HG03108 (cell line): Measurements from ENCODE around the gene ESR1.
"Not testable (repeated sequence)": the region's sequence is repeated elsewhere in the genome, so short reads cannot be mapped to it uniquely, and the experiment has no call there.

Source experiments
- ATAC-seq: cut with Tn5 transposase; IDR thresholded peaks from one replicate; pipeline ENCODE4 v1.9.1; 2021; ENCODE audit warnings: moderate library complexity; ENCODE audit not compliant: unreplicated experiment

The ESR1 gene

GRCh38 chr6:152124429-152125074 is 317.1 kb downstream of the ESR1 start:
- no peak for ATAC-seq

DNA sequence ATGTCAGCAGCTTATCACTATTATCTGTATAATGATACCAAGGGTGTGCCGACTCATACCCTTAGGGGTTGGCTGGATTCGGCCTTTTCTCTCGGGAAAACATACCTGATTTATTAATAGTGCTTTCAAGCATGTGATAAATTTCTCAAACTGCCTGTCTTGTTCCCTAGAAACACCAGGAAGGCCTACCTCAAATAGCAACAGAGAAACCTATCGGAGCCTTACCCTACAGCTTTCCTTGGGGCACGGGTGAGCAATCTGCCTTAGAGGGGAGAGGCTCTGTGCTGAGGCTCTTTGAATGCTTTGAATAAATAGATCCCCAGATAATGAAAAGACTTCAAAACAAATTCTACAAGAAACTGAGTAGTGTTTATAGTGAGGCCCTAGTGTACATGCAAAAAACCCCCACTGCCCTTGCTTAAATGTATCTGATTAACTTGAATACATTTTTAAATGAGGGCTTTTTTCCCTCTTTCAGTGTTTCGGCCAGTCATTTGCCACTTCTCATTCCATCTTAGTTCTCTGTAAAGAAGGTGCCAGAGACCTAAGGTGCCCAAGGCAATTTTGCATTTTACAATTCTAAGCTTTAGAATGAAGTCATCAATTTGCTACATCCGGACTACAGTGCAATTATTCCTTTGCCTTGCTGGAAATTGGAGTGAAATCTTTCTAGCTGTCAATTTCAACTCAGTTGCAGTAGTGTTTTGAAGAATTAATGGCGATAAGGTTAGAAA is 320.1 kb downstream of the ESR1 start:
- ATAC-seq, result no peak

DNA sequence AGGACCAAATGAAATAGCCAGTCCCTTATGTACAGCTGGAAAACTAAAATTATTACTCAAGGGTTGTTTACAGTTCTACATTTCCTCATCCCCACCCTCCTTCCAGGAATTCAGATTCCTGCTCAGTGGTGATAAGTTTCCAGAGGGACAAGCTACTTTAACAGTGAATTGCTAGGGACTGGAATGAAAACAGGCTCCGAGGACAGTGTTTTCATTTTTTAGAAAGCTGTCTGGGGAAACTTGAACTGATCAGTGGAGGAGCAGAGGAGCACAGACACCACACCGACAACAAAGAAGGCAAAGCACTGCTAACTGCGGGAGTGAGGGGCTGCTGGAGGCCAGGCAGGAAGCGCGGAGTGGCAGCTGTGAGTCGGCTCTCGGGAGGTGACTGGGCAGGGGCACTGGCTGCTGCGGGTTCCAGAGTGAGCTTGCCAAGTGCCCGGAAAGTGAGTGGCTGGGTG is 322.2 kb downstream of the ESR1 start:
- ATAC-seq, result no peak

- ATAC-seq, result no peak
Measured at GRCh38 chr6:152130441-152130840, 323.0 kb downstream of the ESR1 start.

GRCh38 chr6:152135755-152136448 is 328.4 kb downstream of the ESR1 start:
- no peak for ATAC-seq

DNA sequence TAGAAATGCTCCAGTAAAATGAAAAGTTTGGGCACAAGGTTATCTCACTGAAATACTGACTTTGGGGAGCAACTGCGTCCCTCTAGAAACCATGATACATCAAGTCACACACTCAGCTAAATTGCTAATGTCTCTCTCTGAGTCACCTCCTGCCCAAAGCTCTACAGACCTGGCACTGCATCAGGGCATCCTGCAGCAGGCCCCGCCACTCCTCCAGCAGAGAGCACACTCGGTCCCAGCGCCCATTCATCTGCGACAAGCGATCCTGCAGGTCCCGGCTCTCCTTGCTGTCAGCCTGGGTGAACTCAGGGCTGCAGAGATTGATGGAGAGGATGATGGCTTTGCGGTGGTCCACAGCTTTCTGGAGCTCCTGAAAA is 329.0 kb downstream of the ESR1 start:
- ATAC-seq, result no peak

- ATAC-seq, result not testable (repeated sequence)
Measured at GRCh38 chr6:152138344-152138743, 330.9 kb downstream of the ESR1 start.

- ATAC-seq, result no peak
Measured at GRCh38 chr6:152142105-152142504, 334.6 kb downstream of the ESR1 start.

DNA sequence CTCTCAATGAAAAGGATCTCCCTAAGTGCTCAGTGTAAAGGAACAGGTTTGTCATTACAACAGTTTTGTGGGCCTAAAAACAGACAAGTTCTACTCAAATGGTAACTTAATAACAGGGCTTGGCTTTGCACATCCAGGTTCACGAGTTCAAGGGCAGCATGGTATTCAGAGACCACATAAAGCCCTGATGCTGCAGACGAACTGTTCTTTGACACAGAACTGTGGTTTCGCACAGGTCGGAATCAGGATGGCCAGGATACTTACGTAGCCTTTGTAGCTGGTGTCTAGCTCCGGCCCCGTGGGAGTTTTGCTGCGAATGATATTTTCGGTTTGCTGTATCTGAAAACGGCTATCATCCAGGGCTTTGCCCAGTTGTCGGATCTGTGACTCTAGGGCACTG is 335.9 kb downstream of the ESR1 start:
- ATAC-seq, result no peak

GRCh38 chr6:152146385-152146784 is 338.9 kb downstream of the ESR1 start:
- ATAC-seq, result no peak

DNA sequence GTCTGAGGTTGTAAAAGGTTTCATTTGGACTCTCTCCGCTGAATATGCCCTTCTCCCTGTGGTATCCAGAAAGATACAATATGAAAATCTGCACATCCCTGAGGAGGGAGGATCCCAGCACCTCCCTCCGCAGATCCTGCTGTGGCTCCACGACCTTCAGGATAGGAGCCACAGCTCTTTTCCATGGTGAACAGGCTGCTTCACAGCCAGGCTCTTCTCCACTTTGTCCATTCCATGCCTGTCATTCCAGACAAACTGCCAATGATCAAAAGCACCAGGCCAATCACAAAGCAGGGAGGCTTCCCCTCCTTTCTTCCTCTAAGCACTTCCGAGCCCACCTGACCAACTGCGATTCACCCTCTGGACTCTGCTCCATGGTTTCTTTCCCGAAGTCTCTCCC is 339.8 kb downstream of the ESR1 start:
- ATAC-seq, result no peak

DNA sequence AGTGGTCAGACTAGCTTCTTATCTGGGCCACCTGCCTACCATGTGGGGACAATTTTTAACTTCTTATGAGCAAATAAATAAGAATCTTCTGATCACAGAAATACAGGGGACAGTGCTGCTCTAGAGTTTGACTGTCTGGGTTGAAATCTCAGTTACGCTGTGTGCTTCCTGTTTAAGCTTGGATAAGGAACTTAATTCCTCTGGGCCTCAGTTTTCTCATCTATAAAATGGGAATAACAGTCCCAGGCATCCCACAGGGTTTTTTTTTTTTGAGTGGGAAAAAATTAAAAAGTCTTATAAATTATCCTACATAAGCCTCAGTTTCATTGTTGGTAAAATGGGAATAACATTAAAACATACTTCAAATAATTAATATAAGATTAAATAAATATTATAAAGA is 340.9 kb downstream of the ESR1 start:
- ATAC-seq, result no peak

DNA sequence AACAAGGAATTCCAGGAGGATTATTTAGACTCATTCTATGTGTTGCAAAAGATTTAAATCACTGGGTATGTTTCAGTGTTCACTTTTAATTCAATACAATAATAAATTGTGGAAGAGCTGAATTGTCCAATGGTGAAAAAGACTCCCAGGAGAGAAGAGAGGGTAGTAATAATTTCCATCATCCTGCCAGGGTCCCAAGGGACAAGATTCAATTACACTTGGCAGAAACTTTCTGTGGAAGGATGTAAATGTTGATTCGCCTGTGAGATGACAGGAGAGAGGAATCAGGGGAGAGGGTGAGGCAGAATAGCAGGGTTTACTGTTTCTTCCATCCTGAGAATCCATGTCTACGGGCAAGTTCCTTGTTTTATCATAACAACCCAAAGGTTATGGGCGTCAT is 342.7 kb downstream of the ESR1 start:
- ATAC-seq, result no peak

GRCh38 chr6:152151920-152152319 is 344.4 kb downstream of the ESR1 start:
- no peak for ATAC-seq

- no peak for ATAC-seq
Measured at GRCh38 chr6:152154559-152155356, 347.3 kb downstream of the ESR1 start.

GRCh38 chr6:152155792-152156191 is 348.3 kb downstream of the ESR1 start:
- ATAC-seq, result no peak

DNA sequence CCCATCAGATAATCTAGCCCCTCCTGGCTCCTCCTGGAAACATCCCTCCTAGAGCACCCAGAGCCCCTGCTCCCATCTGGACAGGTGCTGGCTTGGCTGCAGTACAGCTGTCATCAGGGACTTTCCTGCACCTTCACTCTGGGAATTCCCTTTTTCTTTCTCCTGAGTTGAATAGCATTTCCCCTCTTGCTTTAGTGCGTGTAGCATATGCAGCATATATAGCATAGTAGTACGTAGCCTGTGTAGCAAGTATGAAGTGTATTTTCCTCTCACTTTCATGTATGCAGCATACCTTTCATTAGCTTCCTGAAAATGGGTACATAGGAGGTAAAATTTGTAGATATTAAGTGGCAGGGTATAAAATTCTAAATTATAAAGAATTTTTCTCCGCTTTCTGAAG is 352.9 kb downstream of the ESR1 start:
- peak; percentile 94 for ATAC-seq

DNA sequence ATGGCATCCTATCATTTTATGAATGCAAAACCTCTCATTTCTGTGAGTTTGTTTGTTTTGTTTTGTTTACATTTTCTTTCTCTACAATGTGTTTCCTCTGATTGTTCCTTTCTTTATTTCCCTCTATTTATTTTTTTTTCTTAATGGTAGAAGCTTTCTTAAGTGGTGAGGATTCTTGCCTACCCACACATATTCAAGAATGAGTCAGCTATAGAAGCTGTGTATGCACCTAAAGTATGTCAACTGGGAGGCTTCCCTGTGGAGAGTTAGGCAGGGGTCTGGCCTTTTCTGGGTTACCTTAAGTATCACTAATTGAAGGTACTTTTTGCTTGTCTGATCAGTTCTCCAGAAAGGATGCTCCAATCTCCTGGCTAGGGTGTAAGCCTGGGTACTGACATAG is 354.0 kb downstream of the ESR1 start:
- ATAC-seq, result no peak

DNA sequence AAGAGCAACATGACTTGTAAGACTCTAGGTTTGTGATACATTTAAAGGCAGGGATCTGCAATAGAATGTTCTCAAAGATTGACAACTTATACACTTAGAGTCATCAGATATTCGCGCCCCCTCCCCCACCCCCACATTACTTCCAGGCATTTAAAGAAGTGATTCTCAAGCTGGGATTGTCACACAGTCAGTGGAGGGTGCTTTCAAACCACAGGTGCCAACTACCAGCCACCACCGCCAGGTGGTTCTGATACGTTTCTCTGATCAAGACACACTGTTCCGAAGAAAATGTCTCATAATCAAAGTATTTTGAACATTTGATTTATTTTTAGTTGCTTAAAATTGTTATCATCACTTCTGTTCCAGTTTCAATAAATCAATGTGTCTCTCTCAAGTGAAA is 357.5 kb downstream of the ESR1 start:
- no peak for ATAC-seq

- no peak for ATAC-seq
Measured at GRCh38 chr6:152166497-152166896, 359.0 kb downstream of the ESR1 start.

DNA sequence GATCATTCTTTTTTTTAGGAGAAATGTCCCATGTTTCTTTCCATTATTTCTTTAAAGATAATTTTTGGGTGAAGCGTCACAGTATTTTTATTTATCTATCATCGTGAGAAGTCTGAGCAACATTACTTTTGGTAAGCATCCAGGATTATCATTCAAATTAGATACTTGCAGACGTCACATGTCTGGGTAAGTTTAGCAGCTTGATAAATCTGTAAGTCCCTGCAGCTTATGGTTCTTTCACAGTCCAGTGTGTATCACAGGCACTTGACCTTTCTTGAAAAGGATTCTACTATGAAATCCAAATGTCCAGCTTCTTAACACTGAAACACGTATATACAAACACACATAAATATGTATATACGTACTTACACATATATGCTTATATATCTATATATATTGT is 359.4 kb downstream of the ESR1 start:
- no peak for ATAC-seq
